Fibroblast of skin of right quadriceps (primary cell): ENCODE results near the gene MACROD1.

ENCODE experiments used
- DNase-seq: peaks from one replicate; pipeline ENCODE4 v3.0.0-alpha.2; 2013

Gene MACROD1

DNA sequence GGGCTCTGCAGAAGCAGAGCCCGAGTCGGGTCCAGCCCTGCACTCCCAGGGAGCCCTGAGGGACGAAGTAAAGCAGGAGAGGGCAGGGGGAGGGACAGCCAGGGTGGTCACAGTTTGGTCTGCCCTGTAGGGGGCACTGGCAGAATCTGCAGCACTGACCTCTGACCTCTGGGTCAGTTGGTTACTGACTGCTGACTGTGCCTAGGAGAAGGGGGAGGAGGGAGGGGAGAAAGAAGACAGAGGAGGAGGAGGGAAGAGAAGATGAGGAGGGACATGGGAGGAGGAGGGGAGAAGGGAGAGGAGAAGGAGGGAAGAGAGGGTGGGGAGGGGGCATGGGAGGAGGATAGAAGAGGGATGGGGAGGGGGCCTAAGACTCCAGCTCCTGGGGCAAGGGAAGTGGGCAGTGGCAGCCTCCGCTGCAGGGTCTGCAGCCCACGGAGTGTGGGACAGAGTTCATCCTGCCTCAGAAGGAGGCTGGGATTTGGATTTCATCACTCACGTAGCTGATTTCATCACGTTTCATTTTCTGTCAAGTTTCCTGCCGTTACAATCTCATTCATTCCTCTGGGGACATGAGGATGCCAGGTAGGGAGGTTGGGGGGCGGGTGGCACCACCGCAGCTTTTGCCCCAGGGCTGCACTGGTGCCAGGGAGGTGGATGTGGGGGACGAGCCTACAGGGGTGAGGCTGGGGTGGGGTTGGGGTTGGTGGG, 75.0 kb downstream of the MACROD1 start:
- peak; percentile 76 for DNase-seq

DNA sequence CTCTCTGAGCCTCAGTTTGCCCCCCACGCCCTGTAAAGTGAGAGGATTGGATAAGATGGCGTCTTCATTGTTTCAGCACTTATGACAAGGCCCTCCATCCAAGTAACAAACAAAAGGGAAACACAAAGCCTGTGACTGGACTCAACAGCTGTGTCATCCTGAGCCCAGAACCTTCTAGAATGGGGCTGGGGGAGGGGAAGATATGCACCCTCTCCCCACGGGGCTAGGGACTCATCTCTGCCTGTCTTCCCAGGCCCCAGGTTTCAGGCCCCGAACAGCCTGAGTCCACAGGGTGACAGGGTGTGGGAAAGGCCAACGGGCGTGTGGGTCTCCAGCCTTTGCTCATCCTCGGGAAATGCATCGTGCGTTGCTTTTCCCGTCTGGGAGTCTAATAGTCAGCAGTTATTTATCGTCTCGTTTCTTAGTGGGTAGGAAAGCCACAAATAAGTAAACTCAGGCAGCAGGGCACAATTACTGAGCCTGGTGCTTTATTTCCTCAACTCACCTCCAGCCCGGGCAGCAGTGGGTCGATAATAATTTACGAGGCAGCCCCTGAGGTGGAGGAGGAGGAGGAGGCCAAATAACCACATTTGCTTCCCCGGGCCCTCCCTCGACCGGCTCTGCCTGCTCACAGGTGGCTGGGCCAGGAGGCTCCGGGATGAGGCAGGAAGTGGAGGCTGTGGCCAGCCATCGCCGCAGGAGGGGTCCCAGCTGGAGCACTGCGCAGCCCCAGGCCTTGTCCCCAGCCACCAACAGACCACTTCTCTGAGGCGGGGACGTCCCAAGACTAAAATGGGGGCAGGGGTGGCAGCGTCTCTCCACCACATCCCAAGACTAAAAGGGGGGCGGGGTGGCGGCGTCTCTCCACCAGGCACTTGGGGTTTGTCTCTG, 75.8 kb downstream of the MACROD1 start:
- peak; percentile 31 for DNase-seq

DNA sequence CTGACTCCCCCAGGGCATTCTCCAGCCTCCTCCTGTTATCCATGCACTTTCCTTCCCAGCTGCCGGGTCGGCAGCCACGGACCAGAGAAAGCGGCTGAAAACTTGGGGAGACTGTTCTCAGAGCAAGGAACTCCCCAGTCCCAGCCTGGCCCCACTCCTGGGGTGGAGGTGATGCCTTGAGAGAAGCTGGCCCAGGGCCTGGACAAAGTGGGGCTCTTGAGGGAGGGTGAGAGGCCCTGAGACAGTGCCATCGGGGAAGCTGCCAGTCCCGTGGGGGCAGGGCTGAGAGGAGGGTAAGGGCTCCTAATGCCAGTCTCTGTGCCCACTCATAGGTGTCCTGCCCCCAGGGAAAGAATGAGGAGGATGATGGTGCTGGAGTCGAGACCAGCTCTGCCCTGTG, 76.4 kb downstream of the MACROD1 start:
- no peak for DNase-seq

DNA sequence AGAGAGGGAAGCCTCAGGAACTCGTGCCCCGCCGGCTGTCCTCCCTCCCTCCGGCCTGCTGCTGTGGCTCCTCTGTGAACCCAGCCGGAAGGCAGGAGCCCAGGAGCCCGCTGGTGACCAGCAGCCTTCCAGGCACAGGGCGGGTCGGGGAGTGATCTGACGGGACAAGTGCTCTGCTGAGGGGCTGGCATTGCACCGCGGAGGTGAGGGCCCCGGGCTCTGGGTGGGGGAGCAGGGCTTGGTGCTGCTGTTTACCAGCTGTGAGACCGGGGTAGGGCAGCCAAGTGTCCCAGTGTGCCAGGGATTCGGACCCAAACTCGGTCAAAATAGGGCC, 76.9 kb downstream of the MACROD1 start:
- no peak for DNase-seq

DNA sequence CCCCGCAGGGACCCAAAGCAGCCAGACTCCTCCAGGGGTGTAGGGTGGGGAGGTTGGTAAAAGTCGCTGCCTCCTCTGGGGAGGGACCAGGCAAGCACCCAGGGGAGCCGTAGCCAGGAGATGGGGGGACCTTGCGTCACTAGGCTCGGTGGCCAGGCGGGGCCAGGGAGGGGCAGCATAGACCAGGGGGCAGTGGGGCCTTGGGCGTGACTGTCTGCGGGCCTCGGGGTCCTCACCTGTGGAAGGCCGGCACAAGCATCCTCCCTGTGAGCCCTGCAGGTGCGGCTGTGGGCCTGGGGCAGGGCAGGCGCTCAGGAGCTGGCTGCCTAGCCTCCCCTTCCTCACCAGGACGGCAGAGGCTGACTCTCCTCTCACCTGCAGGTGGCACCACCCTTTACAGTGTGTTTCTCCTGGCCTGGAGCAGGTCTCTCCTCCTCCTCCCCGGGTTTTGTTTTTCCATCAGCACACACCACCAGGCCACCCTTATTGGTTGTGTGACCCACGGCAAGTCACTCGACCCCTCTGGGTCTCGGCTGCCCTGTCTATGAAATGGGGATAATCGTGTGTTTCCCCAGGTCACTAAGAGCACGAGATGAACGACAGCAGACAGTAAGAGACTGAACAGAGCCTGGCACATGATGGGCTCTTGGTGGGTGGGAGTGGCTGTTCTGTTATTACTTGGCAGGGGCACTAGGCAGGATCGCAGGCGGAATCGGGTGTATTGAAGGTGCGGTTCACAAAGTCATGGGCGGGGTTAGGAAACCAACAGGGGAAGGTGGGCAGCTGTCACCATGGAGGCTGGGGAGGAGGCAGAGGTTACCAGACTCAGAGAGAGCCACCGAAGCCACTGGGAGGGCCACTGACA, 77.5 kb downstream of the MACROD1 start:
- DNase-seq, result no peak

DNA sequence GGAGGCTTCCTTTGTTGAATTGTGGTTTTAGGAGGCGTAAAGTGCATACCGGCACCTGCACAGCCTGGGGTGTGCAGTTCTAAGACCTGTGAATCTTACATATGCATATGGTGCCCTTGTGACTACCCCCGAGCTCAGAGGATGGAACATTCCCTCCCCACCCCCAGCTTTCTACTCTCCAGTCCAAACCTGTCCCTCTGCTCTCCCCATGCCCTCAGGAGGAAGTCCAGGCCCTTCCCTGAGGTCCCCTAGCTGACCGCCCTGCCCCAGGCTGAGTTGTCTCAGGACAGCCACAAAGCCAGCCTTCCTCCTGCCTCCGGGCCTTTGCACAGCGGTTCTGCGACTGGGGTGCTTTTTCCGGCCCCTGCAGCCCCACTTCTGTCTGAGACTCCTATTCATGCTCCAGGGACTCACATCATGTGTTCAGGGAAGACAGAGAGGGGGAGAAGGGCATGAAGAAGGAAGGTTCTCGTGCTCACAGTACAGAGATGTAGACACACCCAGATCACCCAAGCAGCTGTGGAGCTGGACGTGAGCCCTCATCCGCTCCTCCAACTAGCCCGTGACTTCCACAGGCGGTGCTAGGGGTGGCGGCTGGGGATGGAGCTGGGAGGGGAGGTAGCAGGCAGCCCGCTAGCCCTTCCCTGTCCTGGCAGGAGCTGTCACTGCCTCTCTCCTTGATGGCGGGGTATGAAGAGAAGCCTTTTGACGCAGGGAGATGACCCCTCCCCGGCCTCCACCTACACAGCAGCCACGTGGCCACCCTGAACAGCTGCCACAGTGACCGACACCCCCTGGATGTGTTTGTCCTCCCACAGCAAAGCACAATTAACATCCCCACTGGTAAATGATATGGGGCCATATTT, 79.4 kb downstream of the MACROD1 start:
- DNase-seq, result no peak

DNA sequence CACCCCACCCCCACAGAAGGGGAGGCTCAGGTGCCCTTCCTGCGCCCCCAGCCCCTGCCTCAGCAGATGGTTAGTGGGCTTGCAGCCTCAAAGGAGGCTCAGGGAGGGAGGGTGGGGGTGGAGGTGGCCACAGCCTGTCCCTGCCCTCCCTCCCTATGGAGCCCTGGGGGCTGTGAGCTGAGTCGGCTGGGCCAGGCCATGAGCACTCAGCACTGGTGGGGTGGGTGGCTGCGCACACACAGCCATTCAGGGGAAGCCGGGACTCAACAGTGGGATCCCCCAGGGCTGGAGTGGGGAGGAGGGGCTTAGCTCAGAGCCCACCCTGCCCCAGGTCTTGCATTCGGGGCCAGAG, 80.0 kb downstream of the MACROD1 start:
- no peak for DNase-seq

DNA sequence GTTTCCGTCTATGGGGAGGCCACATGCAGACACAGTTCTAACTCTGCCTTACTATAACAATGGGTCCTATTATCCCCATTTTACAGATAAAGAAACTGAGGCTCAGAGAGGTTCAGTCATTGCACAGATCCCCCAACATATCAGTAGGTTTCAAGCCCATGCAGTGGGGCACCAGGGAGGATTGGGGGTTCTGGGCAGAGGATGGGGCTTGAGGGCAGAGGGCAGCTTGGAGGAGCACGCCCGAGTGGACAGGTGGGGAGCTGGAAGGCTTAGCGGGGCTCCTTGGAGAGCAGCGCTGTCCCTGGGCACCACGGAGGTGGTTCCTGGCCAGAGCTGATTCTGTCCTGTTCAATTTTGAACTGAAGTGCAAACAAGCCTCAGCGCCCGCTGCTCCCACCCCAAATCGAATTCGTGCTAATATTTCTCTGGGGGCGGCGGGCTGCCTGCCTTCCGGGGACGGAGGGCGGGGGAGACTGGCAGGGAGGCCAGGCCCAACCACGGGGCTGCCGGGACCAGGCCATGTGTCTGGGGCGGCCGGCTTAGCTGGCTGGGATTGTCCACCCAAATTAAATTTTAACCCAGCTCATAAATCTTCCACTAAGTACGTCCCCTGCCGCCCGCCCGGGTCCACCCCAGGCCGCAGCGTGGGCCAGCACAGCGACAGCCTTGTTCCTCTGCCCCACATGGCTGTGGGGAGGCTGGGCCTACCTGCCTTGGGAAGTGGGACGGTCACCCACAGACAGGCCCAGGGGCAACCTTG, 80.8 kb downstream of the MACROD1 start:
- no peak for DNase-seq

DNA sequence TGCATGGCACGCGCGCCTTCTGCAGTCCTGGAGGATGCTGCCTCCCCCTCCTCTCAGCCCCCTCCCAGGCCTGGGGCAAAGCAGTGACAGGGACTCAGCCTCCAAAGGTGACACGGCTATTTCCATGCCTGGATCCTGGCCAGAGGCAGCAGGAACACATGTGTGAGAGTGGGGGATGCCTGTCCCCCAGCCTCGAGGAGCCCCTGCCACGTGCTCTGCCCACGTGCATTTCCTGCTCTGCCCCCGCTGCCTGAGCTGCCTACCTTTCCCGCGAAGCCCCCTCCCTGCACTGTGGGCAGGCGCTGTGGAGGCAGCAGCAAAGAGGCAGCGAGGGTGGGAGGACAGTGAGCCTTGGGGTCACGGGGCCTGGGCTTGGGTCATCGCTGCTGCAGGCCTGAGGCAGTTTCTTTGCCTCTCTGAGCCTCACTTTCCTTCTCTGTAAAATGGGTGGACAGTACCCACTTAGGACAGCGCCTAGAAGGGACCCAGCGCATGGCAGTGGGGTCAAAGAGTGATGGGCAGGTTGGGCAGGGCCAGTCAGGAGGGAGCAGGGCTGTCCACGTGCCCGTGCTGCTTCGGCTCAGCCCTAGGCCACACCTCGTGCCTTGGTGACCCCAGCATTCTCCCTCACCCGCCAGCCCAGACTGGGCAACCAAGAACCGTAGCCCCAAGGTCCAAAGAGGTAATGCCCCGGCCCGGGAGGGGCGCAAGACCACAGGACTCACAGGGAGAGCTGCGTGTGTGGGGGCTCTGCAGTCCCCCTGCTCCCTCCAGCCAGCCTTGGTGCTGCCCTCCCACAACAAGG, 81.6 kb downstream of the MACROD1 start:
- DNase-seq, result no peak

DNA sequence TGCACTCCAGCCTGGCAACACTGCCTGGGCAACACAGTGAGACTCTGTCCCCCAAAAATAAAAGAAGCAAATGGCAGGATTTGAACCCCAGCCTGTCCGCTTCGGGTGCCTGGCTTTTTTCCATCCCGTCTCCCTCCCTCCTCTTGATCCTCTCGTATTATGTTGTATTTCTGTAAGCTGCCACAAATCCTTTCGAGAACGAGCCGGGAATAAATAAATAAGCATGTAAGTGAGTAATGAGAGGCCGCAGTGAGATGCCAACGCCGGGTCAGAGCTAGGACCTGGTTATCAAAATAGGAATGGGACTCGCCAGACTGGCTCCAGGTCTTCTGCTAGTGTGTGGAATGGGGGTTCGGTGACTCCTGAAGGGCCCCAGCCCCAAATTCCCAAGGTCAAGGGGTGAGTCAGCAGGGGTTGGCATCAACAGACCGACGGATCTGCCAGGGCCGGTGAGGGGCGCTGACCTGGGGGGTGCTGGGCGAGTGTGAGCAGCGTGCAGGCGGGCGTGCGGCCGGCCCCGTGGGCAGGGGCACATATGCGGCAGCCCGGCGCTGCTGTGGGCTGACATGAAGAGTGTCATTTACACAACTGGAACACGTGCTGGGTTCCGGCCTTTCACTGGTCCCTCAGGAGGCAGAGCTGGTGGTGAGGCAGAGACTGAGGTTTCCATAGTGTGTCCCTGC, 82.4 kb downstream of the MACROD1 start:
- no peak for DNase-seq

DNA sequence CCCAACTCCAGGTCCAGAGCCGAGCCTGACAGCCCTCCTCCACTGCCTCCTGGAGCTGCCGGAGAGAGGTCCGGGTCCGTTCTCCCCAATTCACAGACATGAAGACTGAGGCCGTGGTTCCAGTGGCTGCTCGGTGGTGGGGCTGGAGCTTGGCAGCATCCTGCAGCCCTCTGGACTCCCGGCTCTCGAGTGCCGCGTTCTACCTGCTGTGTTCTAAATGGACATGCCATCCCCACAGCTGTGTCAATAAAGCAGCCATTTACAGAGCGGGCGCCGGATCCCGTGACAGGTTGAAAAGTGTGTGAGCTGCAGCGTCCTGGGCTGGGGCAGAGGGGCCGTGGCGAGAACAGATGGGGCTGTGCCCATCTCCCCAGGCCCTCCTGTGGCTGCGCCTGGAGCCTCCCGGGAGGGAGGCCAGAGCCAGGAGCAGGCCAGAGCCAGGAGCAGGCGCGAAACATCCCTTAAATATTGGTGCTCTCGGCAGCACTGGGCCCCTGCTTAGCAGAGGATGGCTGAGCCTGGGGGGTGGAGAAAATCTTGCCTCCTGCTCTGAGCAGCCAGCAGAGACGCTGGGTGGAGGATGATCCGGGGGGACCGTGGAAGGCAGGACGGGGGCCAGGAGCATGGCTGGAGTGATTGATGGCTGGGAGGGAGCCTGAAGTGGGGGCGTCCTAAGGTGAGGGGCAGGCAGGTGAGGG, 84.0 kb downstream of the MACROD1 start:
- no peak for DNase-seq

DNA sequence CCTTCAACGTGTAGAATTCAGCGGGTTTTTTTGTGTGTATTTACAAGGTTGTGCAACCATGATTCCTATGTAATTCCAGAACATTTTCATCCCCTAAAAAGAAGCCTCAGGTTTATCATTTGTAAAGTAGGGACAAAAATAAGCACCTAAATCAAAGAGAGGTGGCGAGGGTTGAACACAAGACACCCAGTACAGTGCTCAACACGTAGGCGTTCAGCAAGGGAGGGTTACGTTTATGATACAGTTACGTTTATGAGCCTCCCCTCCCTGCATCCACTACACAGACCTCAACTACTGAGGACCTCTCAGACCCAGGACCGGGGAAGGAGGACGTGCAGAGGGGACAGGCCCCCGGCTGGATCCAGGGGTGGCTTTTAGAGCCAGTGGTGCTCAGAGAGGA, 85.5 kb downstream of the MACROD1 start:
- DNase-seq, result no peak

DNA sequence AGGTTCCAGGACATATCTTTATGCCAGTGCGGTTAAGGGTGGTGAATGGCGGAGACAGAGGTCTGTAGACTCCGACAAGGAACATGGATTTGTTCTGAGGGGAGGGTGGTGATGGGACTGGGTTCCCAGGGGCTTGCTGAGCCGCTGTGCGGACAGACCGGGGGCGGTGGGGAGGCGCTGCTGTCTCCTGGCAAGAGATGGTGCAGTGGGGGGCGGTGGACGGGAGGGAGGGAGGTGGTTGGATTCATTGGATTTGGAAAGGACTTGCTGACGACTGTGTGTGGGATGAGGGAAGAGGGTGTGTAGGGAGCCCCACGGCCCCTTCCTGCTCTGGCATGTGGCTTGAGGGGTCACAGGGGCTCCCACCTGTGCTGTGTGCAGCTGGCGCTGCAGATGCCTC, 87.0 kb downstream of the MACROD1 start:
- no peak for DNase-seq

DNA sequence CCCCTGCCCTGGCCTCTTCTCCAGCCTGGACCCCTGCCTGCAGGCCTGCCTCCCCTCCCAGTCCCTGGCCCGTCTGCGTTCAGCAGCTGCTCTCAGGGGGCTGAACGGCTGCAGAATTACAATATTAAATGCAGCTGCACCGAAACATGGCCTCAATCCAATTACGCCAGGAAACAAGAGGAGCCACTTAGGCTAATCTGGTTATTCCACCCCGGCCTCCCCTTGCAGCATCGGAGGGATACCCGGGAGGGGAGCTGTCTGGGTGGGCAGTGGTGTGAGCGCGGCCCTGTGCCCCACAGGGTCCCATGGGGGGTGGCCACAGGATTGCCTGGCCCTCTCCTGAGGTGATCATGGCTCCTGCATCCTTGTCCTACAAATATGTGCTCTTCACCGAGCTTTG, 87.6 kb downstream of the MACROD1 start:
- DNase-seq, result no peak

DNA sequence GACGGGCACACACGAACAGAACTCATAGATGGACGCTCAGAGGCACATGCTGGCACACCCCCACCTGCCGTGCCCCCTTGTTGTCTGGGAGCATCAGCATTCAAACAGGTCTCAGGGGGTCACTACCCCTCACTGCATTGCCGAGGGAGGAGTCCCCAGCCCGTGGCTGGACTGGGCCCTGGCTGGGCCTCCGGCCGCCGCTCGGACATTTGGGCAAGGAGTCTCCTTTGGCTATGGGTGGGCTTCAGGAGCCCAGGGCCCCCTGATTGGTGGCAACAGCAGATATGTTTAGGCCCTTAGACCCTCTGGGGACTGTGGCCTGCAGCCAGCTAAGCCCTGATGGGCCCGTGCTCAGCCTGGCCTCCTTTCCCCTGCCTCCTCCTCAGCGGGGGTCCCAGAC, 88.3 kb downstream of the MACROD1 start:
- DNase-seq, result no peak

DNA sequence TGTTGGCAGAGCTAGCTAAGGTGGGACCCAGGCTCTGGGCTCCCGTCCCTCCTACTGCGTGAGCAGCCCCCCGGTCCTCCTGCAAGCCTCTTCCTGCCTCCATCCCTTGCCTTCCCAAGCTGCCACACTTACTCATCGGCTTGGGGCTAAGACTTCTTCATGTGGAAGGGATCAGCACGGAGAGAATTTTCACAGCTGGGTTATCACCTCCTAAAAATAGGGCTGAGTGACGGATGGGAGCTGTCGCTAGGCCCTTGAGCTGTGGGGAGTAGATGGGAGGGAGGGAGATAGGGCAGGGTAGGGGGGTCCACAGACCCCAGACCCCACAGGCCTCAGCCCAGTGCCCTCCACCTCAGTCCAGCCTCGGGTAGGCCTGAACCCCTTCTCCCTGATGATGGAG, 89.2 kb downstream of the MACROD1 start:
- no peak for DNase-seq

DNA sequence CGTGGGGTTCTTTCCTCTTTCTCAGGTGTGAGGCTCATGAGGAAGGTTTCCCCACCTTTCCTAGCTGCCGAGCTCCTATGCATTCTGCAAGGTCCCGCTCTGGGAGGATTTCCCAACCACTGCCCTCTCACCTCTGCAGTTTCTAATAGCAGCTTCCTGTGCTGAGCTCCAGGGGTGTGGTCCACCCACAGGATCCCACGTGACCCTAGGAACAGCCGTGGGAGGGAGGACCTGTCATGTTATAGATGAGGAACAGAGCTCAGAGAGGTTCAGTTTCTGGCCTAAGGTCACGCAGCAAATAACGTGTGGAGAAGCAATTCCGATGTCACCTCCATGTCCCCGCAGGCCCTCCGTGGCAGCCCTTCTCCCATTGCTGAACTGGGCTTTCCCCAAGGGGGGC, 91.7 kb downstream of the MACROD1 start:
- DNase-seq, result no peak

DNA sequence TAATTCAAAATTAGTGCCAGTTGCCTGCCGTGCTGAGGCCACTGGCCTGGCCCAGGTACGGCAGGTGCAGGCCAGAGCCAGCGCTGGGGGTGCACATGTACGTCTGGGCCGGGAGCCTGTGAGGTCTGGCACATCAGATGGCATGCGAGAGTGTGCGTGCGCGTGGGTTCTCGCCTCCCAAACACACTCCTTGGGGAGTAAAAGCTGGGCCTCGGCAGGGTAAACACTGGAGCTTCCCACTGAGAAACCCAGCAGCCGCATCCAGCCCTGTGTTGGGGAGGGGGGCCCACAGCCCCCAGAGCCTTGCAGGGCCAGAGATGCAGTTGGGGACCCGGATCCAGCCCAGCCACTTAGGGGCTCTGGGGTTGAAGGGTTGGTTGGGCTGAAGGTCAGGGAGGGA, 92.4 kb downstream of the MACROD1 start:
- no peak for DNase-seq

DNA sequence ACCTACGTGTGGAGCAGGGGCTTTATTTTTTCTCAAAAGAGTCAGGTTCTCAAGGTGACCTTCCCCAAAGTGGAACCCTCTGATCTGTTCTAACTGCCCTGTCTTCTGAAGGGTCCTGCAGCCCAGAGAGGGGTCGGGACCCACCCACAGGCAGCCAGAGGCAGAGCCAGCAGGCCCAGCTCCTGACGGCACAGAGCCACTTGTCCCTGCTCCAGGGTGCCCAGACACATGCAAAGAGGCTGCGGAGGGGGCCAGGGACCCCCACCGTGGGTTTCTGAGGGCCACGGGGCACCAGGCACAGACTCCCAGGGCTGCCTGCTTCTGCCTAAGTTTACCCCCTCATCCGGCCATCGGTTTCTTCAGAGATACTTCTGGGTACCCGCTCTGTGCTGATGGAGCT, 93.0 kb downstream of the MACROD1 start:
- no peak for DNase-seq

DNA sequence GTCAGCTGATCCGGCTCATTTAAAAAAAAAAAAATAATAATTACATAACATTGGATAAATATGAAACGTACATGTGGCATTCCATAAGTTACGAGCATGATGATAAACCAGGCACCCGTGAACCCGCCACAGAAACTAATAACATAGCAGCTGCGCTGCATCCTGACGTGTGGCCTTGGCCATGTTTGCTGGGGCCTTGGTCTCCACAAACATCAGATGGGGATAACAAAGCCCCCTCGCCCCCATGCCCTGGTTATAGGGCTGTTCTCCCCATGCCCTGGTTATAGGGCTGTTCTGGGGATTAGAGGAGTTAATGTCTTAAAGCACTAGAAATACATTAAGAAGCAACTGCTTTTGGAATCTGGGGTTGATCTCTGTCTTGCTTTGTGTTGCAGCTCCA, 93.5 kb downstream of the MACROD1 start:
- DNase-seq, result no peak
